ENCODE data around the gene MARVELD3.
"Not testable (repeated sequence)": the region's sequence is repeated elsewhere in the genome, so short reads cannot be mapped to it uniquely, and the experiment has no call there.

The MARVELD3 gene

DNA sequence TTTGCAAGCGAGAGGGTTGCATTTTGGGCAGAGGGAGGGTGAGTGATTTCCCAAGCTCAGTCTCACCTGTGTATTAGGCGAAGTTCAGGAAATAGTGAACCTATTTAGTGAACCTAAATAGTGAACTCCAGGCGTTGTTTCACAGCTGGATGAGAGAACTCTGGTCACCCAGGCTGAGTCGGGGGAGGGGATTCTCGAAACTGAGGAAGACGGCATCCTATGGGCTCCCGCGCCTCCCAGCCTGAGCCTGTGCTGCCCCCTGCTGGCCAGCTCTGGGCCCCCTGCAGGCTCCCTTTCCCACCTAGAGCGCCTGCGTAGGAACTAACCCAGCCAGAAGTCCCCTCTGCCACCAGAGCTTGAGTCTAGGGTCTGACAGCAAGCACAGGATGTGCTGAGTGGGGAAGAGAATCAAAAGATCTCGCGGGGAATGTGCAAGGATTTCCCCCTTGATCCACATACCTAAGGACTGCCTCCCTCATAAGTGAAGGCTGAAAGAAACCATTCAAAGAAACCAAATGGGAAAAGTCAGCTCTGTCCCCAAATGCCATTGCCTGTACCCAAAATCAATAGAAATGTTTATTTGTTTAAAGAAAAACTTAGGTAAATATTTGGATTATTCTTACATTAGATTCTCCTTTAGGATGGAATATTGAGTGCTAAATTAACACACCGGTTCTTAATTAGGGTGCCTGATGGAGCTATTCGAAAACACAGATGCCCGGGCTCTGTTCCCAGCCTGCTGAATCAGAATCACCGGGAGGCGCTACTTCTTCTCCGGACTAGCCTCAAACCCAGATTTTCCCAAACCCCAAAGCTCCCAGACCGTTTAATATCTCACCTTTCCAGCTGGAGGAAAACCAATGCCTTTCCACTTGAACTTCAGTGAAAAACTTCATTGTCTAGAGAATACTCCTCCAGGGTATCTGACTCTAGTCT lies 14.8 kb upstream of the MARVELD3 start:
- DNase-seq (ENCODE audit: extremely low read depth, low read depth), result no peak
- peak; percentile 90 for TF ChIP-seq CTCF (IDR thresholded peaks at IDR 0.05; ENCODE audit: low read depth, low read length)

- not testable (repeated sequence) for DNase-seq (ENCODE audit: extremely low read depth, low read depth)
Observed at GRCh38 chr16:71614956-71615355, 11.0 kb upstream of the MARVELD3 start.

GRCh38 chr16:71618429-71618828 lies 7.6 kb upstream of the MARVELD3 start:
- DNase-seq (ENCODE audit: extremely low read depth, low read depth), result no peak
- TF ChIP-seq CTCF (IDR thresholded peaks at IDR 0.05; ENCODE audit: low read depth, low read length), result no peak

DNA sequence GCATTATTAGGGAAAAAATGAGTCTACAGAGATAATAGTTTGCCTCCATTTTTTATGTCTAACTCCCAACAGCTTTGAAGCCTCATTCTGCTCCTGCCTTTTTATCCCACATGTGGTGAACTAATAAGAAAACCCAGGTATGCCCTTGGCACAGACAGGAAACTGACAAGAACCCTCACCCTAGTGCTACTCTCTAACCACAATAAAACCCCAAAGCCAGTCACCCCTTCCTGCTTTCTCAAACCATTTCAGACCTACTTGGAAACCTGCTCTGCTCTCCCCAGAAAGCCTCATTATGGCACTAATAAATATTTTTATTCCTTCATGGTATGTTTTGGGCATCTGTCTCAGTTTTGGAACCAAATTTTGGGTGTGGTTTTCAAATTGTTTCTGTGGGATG lies 3.9 kb upstream of the MARVELD3 start:
- no peak for TF ChIP-seq CTCF (IDR thresholded peaks at IDR 0.05; ENCODE audit: low read depth, low read length)
- no peak for DNase-seq (ENCODE audit: extremely low read depth, low read depth)

DNA sequence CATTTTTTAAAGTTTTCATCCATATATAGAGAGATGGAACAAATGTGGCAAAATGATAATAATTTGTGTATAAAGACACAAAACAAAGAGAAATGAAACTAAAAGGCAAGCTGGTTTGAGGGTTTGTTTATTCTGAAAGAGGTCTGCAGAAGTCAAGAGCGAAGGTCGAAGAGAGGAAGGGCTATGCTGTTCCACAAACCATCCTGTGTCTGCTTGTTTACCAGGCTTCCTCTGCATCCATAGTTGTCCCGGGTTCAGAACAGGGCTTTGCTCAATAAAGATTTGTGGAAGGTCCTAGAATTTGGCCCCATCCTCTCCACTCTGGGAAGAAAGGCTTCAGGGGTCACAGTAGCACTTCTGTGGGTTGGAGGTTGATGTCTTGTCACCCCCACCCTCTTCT lies 2.4 kb upstream of the MARVELD3 start:
- TF ChIP-seq CTCF (IDR thresholded peaks at IDR 0.05; ENCODE audit: low read depth, low read length), result no peak
- no peak for DNase-seq (ENCODE audit: extremely low read depth, low read depth)

- no peak for DNase-seq (ENCODE audit: extremely low read depth, low read depth)
- no peak for TF ChIP-seq CTCF (IDR thresholded peaks at IDR 0.05; ENCODE audit: low read depth, low read length)
Observed at GRCh38 chr16:71625113-71625850, 702 bp upstream of the MARVELD3 start.

DNA sequence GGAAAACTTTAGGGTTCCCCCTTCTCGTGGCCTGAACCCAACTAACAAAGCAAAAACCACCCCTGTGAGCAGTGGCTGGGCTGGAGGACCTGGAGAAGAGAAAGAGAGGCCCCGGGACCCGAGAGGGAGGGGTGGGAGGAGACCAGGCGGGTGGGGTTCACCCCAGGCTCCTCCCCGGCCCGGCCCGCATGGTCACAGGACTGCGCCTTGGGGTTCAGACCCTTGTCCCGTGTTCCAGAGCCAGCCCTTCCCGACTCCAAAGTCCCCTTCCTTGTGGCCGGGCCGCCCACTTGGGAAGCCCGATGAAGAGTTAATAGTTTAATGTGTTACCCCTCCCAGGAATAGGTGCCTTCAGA lies 852 bp downstream of the MARVELD3 start:
- no peak for TF ChIP-seq CTCF (IDR thresholded peaks at IDR 0.05; ENCODE audit: low read depth, low read length)
- no peak for DNase-seq (ENCODE audit: extremely low read depth, low read depth)

All from AG09319 (cell line).